NT2/D1 (cell line): ENCODE measurements around the gene GIT2.

Experiments
- SUZ12 ChIP-seq: IDR thresholded peaks from 2 replicates; pipeline ENCODE4 v1.6.1; 2011; ENCODE audit not compliant: insufficient read length, insufficient read depth; ENCODE audit errors: extremely low read depth
- ZNF274 ChIP-seq: IDR thresholded peaks from 2 replicates; pipeline ENCODE4 v1.6.1; 2011; ENCODE audit warnings: mild to moderate bottlenecking, low read depth, low read length

GRCh38 chr12:109947521-109947920, 48.6 kb downstream of the GIT2 start:
- TF ChIP-seq ZNF274 (no peak), SUZ12 (no peak)
